Measurements from ENCODE around the gene ME3. TPM values are rescaled to one million over a fixed set of nuclear protein-coding genes. Genes with fewer than 3 reads are reported as not detected.

Gene ME3
- total RNA-seq, 1 experiment from 2014 or later, result 0.30 TPM

GRCh38 chr11:86502137-86502642 is 170.2 kb downstream of the ME3 start (continued):
- no peak for TF ChIP-seq POLR2AphosphoS5 (IDR thresholded peaks at IDR 0.05; ENCODE audit: low read depth, low read length)
- TF ChIP-seq ZNF274 (IDR thresholded peaks at IDR 0.05; ENCODE audit: low read depth, low read length), result no peak

GRCh38 chr11:86500500-86501140 is 171.8 kb downstream of the ME3 start:
- intact Hi-C loops (cut with micrococcal nuclease), result no loop called here
- Histone ChIP-seq H3K4me3 (replicated peaks in 1 of 2; ENCODE audit: low read depth in 1 of 2, low read length in 2 of 2) (no peak overlapping the region), H3K27me3 (ENCODE audit: insufficient read depth, low read length) (no peaks in the 10 kb centered on the region), H3K79me2 (ENCODE audit: insufficient read depth, low read length) (no peaks in the 10 kb centered on the region), H3K36me3 (ENCODE audit: control insufficient read depth in 1 of 2, insufficient read depth in 2 of 2, low read length in 2 of 2) (no peaks in the 10 kb centered on the region), H3K4me2 (ENCODE audit: low read length) (no peak overlapping the region), H3K9ac (ENCODE audit: low read length) (no peak overlapping the region), H3K27ac (ENCODE audit: low read depth, low read length) (no peak overlapping the region), H4K20me1 (ENCODE audit: insufficient read depth) (no peaks in the 10 kb centered on the region), H3K9me2 (ENCODE audit: insufficient read depth) (no peaks in the 10 kb centered on the region), H3K9me3 (ENCODE audit: control insufficient read depth in 1 of 2, insufficient read depth in 1 of 2, low read depth in 1 of 2, low read length in 2 of 2) (no peaks in the 10 kb centered on the region), H3K4me1 (ENCODE audit: control insufficient read depth in 1 of 2, insufficient read depth in 2 of 2, low read length in 2 of 2) (no peaks in the 10 kb centered on the region; a peak in 1 of 4 replicates), H2AFZ (ENCODE audit: low read depth, low read length, poor library complexity, severe bottlenecking) (no peak overlapping the region)
- CTCF ChIA-PET, result no interaction called here
- BruUV-seq (replicated peaks), result no TSS peak
- POLR2A ChIA-PET, result no interaction called here
- DNase-seq (ENCODE audit: low read depth, low spot score), result no peak
- RAD21 ChIA-PET (ENCODE audit: low non-redundant PET in 1 of 2, low total read pairs in 2 of 2, uncharacterized antibody in 2 of 2, unreplicated experiment in 2 of 2), result no interaction called here
- ATAC-seq, result no peak
- TF ChIP-seq REST (IDR thresholded peaks at IDR 0.05; ENCODE audit: low read depth) (no peak), YY1 (IDR thresholded peaks at IDR 0.05; ENCODE audit: extremely low read depth, insufficient replicate concordance, low read depth, low read length) (no peak), CBX3 (IDR thresholded peaks at IDR 0.05; ENCODE audit: low read depth) (no peak), ELF1 (IDR thresholded peaks at IDR 0.05; ENCODE audit: borderline replicate concordance, low read depth) (no peak), ZBTB33 (IDR thresholded peaks at IDR 0.05; ENCODE audit: extremely low read depth, insufficient replicate concordance, low read length) (no peak), POLR2AphosphoS5 (IDR thresholded peaks at IDR 0.05; ENCODE audit: low read depth, low read length) (no peak), SP1 (IDR thresholded peaks at IDR 0.05; ENCODE audit: low read depth) (no peak), ATF3 (IDR thresholded peaks at IDR 0.05) (no peak), SIN3A (IDR thresholded peaks at IDR 0.05; ENCODE audit: low read depth) (no peak), MAX (IDR thresholded peaks at IDR 0.05) (no peak), TCF7L2 (IDR thresholded peaks at IDR 0.05; ENCODE audit: borderline replicate concordance, extremely low read depth, insufficient read depth, insufficient read length) (no peak), EZH2 (IDR thresholded peaks at IDR 0.05) (no peak), CTCF (IDR thresholded peaks at IDR 0.05 in 2 of 3, conservative IDR thresholded peaks at IDR 0.05 in 1 of 3; ENCODE audit: borderline replicate concordance in 1 of 3, insufficient read depth in 1 of 3, low read depth in 2 of 3, low read length in 2 of 3) (no peak), EGR1 (IDR thresholded peaks at IDR 0.05; ENCODE audit: low read depth) (no peak), RAD21 (IDR thresholded peaks at IDR 0.05; ENCODE audit: low read depth) (no peak), POLR2A (IDR thresholded peaks at IDR 0.05; ENCODE audit: borderline replicate concordance, extremely low read depth, insufficient read depth, insufficient read length) (no peak)

Measured in HCT116 (cell line).